ENCODE measurements around the gene HMX2. TPM values are rescaled to one million over a fixed set of nuclear protein-coding genes. Genes with fewer than 3 reads are reported as not detected.

The HMX2 gene
- total and polyA plus RNA-seq, 2 of the 8 experiments (the other 6 are each of a cell fraction or from before 2014, with no cell fraction given) = 2.0 to 2.7 TPM

DNA sequence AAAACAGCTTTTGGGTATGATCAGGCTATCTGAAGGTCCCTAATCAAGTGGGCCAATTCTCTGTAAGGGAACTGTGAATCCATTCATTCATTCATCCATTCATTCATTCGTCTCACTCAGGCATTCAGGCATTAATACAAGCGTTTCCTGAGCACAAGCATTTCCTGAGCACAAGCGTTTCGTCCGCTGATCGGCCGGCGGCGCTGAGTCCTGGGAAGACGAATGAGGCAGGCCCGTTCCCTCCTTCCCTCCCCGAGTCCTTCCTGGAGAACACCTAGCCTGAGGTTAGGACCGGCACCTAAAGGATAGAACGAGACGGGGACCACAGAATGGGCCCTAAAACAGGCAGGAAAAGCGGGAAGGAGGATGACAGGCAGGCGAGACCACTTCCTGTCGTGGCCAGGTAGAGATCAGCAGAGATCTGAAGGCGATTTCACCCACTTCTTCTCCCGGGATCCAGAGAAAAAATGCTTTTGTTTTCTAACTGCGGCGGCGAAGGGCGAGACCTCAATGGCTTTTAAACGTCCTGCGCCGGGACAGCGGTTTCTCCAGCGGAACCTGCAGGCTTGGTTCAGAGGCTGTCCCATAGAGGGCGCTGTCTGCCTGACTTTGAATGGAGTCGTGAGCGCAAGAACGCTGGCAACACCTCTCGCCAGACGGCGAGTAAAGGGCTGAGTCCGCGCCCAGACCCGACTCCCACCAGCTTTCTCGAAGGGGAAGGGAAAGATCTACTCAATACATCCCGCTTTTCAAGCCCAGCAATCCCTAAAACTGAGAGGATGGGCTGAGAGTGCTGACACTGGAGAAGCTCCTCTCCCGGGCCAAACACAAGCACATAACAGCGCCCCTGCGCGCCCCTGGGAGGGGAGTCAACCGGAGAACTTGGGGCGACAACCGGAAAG is 15.1 kb upstream of the HMX2 start:
- Histone ChIP-seq H3K79me2 (ENCODE audit: control insufficient read depth in 1 of 2, insufficient read depth in 2 of 2, low read length in 2 of 2) (no peaks in the 10 kb centered on the region), H4K20me1 (replicated peaks in 1 of 2; ENCODE audit: control insufficient read depth in 1 of 2, insufficient read depth in 2 of 2, low read length in 2 of 2) (peaks cover 0 to 6% of the 10 kb centered on the region in 2 experiments), H2BK120ac (replicated peaks; ENCODE audit: low read depth, low read length) (no peak overlapping the region), H3K14ac (ENCODE audit: insufficient read length) (no peak overlapping the region), H2AFZ (ENCODE audit: low read length) (peak overlapping the region; percentile 86), H3K18ac (ENCODE audit: extremely low read depth, low read length) (peak overlapping the region; percentile 26), H3K36me3 (ENCODE audit: control insufficient read depth in 2 of 4, insufficient read depth in 4 of 4, low read length in 3 of 4) (no peaks in the 10 kb centered on the region; a peak in 1 of 8 replicates), H3K79me1 (ENCODE audit: low read depth, low read length) (no peaks in the 10 kb centered on the region), H3K4me3 (ENCODE audit: extremely low read depth in 1 of 4, insufficient read depth in 2 of 4, low read depth in 3 of 4, low read length in 4 of 4) (peak overlapping the region; percentile 25 to 59 (median 48); a peak in 7 of 8 replicates), H3K4me2 (ENCODE audit: insufficient read depth in 1 of 2, low read depth in 2 of 2, low read length in 2 of 2) (peak overlapping the region; percentile 48 to 95), H4K91ac (replicated peaks; ENCODE audit: insufficient read length, low read length) (no peak overlapping the region), H4K8ac (ENCODE audit: extremely low read depth, insufficient read depth, low read length) (no peak overlapping the region), H2BK20ac (ENCODE audit: low read length) (no peak overlapping the region), H2BK12ac (ENCODE audit: low read depth, low read length) (peak overlapping the region; percentile 64; the same call in 1 of the 2 replicates), H2BK5ac (ENCODE audit: low read depth, low read length) (no peak overlapping the region; the same call in 1 of the 2 replicates), H3K4ac (replicated peaks; ENCODE audit: insufficient read length, low read depth, low read length) (no peak overlapping the region), H4K5ac (ENCODE audit: insufficient read length, low read depth, low read length) (no peak overlapping the region), H3K23me2 (ENCODE audit: low read depth, low read length) (peaks cover 21% of the 10 kb centered on the region; the same call in 1 of the 2 replicates), H3K27ac (ENCODE audit: low read depth, low read length) (no peak overlapping the region), H3K56ac (replicated peaks; ENCODE audit: insufficient read length, low read depth, low read length) (no peak overlapping the region), H3K9me3 (ENCODE audit: insufficient read depth in 2 of 2, low read depth in 1 of 2, low read length in 1 of 2) (no peaks in the 10 kb centered on the region), H3K9ac (replicated peaks in 1 of 4; ENCODE audit: extremely low read depth in 1 of 4, low read depth in 3 of 4, low read length in 3 of 4) (no peak overlapping the region; a peak in 1 of 7 replicates), H2AK5ac (ENCODE audit: low read depth, low read length) (no peak overlapping the region), H2BK15ac (ENCODE audit: low read length) (0 out of 2 replicates have a peak overlapping the region, but pooled peaks have one; percentile 12), H3K27me3 (replicated peaks in 1 of 4; ENCODE audit: control insufficient read depth in 3 of 4, extremely low read depth in 1 of 4, insufficient read depth in 3 of 4, low read length in 3 of 4) (peaks cover 51 to 75% (median 65%) of the 10 kb centered on the region in 4 experiments), H3K4me1 (replicated peaks in 1 of 4; ENCODE audit: control insufficient read depth in 3 of 4, insufficient read depth in 4 of 4, low read length in 3 of 4) (peaks cover 7 to 36% (median 22%) of the 10 kb centered on the region in 4 experiments), H3K23ac (ENCODE audit: insufficient read length) (no peak overlapping the region)
- WGBS, 2 experiments (ENCODE audit: extremely low coverage in 1 of 2, insufficient coverage in 1 of 2, insufficient read length in 1 of 2, insufficient replicate concordance in 2 of 2, low coverage in 1 of 2, low lambda C conversion rate in 2 of 2, missing lambda C conversion rate in 1 of 2) = 3% methylated on average over 48 of the region's 48 CpGs; no CpG with 5 or more reads in 1 of the 2 experiments
- FAIRE-seq (peak; percentile 85), DNase-seq (ENCODE audit: low read depth in 1 of 2, low spot score in 2 of 2) (peak in 1 of 2 experiments; percentile 96)
- POLR2A ChIA-PET (ENCODE audit: partially characterized antibody) = interaction anchor here (0.9 to 2.8 kb wide), 6 partner anchors 9 to 22 kb away, joined by 3 to 35 read pairs (median 6); partner anchors contain the start of gene HMX2
- CTCF ChIA-PET (ENCODE audit: partially characterized antibody) = interaction anchor here (0.6 to 4.4 kb wide), 26 partner anchors 11 to 674 kb away, joined by 3 to 35 read pairs (median 4); no protein-coding TSS in a partner anchor
- peak; percentile 21; the same call in 1 of the 2 replicates for TF ChIP-seq CREB1 (IDR thresholded peaks at IDR 0.05)
- 0 out of 2 replicates have a peak, but pooled peaks have one; percentile 32 for TF ChIP-seq E2F6 (IDR thresholded peaks at IDR 0.05)
- no peak for TF ChIP-seq TCF12 (IDR thresholded peaks at IDR 0.05; ENCODE audit: low read depth, low read length)
- TF ChIP-seq, protein P1, sequence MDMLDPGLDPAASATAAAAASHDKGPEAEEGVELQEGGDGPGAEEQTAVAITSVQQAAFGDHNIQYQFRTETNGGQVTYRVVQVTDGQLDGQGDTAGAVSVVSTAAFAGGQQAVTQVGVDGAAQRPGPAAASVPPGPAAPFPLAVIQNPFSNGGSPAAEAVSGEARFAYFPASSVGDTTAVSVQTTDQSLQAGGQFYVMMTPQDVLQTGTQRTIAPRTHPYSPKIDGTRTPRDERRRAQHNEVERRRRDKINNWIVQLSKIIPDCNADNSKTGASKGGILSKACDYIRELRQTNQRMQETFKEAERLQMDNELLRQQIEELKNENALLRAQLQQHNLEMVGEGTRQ (IDR thresholded peaks at IDR 0.05; ENCODE audit: low read length) = no peak
- TF ChIP-seq BCL11A (IDR thresholded peaks at IDR 0.05; ENCODE audit: low read depth in 2 of 2, low read length in 2 of 2) = no peak
- TF ChIP-seq RFX5 (IDR thresholded peaks at IDR 0.05; ENCODE audit: borderline replicate concordance, low read depth, low read length) = no peak
- TF ChIP-seq NRF1 (IDR thresholded peaks at IDR 0.05; ENCODE audit: low read depth, low read length) = no peak
- no peak for TF ChIP-seq TAF7 (optimal IDR thresholded peaks at IDR 0.05; ENCODE audit: borderline replicate concordance, low read depth, low read length)
- TF ChIP-seq SP2 (IDR thresholded peaks at IDR 0.05; ENCODE audit: low read length) = no peak
